IMR-90 (cell line): Measurements from ENCODE around the gene CEP55.

Source experiments
- CTCF ChIP-seq: conservative IDR thresholded peaks from 2 replicates; pipeline ENCODE4 v1.5.1; 2012; ENCODE audit warnings: mild to moderate bottlenecking, low read depth, low read length, improper control_type of control experiment
- MAZ ChIP-seq: IDR thresholded peaks from 2 replicates; pipeline ENCODE4 v1.6.1; 2012; ENCODE audit warnings: low read depth, mild to moderate bottlenecking, low read length, improper control_type of control experiment, moderate library complexity, borderline replicate concordance
- NFE2L2 ChIP-seq: fragments of 150-350 bp; IDR thresholded peaks from 2 replicates; pipeline ENCODE4 v1.6.1; 2016; ENCODE audit warnings: low read depth, mild to moderate bottlenecking, low read length
- POLR2A ChIP-seq: IDR thresholded peaks from 2 replicates; pipeline ENCODE4 v1.6.1; 2012; ENCODE audit warnings: mild to moderate bottlenecking, low read depth, low read length
- RAD21 ChIP-seq: IDR thresholded peaks from 2 replicates; pipeline ENCODE4 v1.6.1; 2012; ENCODE audit warnings: low read length, improper control_type of control experiment
- RFX5 ChIP-seq: IDR thresholded peaks from 2 replicates; pipeline ENCODE4 v1.8.0; 2012; ENCODE audit warnings: low read depth, mild to moderate bottlenecking, low read length, moderate library complexity
- SMC3 ChIP-seq: fragments of 150-350 bp; IDR thresholded peaks from 2 replicates; pipeline ENCODE4 v1.6.1; 2016; ENCODE audit warnings: low read depth, mild to moderate bottlenecking, antibody characterized with exemption, low read length, moderate library complexity

DNA sequence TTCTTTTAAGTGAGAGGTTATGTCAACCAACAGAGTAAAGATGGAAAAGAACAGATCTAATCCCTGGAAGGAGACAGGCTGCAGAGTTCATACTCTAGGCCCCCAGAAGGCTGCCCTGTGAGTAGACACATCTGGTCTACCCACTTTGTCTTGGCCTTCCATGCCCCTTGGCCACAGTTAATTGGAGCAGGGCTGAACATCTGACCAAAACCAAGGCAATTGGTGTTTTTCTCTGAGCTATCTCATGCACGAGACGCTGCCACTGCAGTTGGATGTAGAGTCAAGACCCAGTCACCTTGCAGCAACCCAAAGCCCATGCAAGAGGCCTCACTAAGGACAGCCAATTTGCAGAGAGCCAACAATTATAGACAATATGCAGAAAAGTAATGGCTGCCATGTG is 23.3 kb upstream of the CEP55 start:
- TF ChIP-seq POLR2A, result no peak
- TF ChIP-seq CTCF, result no peak
- no peak for TF ChIP-seq NFE2L2
- no peak for TF ChIP-seq RAD21
- TF ChIP-seq MAZ, result no peak
- no peak for TF ChIP-seq RFX5
- no peak for TF ChIP-seq SMC3
